WTC11 (cell line): ENCODE data around the gene TTYH1. TPM values are rescaled to one million over a fixed set of nuclear protein-coding genes. Genes with fewer than 3 reads are reported as not detected.
A peak's percentile ranks its signal among the peaks of the same experiment; 100 is the strongest.

Source experiments
- ATAC-seq: fragments of 200-7000 bp; cut with Tn5 transposase; 2 replicates; pipeline ENCODE4 v1.10.0; 2021; ENCODE audit warnings: mild to moderate bottlenecking, moderate library complexity
- CTCF ChIA-PET: fragments of 300-600 bp; sonication (Branson Sonifier 250); formaldehyde crosslinking; loops from one replicate; lab custom pipeline; 2021; ENCODE audit warnings: antibody characterized with exemption; lab: Charles Lee
- POLR2A ChIA-PET: fragments of 350-600 bp; sonication (Branson Sonifier 250); formaldehyde crosslinking; loops from one replicate; lab custom pipeline; 2021; ENCODE audit warnings: antibody characterized with exemption; lab: Charles Lee
- DNase-seq: peaks from one replicate; pipeline ENCODE4 v3.0.0; 2021; ENCODE audit warnings: low spot score
- H3K27ac Mint-ChIP-seq: 2 replicates; pipeline ENCODE4 v1.8.0; 2021; ENCODE audit warnings: mixed read lengths
- H3K27me3 Mint-ChIP-seq: 2 replicates; pipeline ENCODE4 v1.8.0; 2021; ENCODE audit warnings: low read depth, mild to moderate bottlenecking, moderate library complexity, mixed read lengths
- H3K36me3 Mint-ChIP-seq: 2 replicates; pipeline ENCODE4 v1.8.0; 2021; ENCODE audit warnings: mixed read lengths
- H3K4me1 Mint-ChIP-seq: 2 replicates; pipeline ENCODE4 v1.8.0; 2022; ENCODE audit warnings: mixed read lengths
- H3K4me3 Mint-ChIP-seq: 2 replicates; pipeline ENCODE4 v1.8.0; 2021; ENCODE audit warnings: mild to moderate bottlenecking, moderate library complexity, mixed read lengths
- H3K9me3 Mint-ChIP-seq: 2 replicates; pipeline ENCODE4 v1.8.0; 2021; ENCODE audit warnings: mixed read lengths
- ESRRA ChIP-seq: sonication (generic); formaldehyde crosslinking; IDR thresholded peaks from 2 replicates; pipeline ENCODE4 v1.8.1; 2022; ENCODE audit warnings: mild to moderate bottlenecking, missing genetic modification reagents, borderline replicate concordance
- FOXJ3 ChIP-seq: sonication (generic); formaldehyde crosslinking; IDR thresholded peaks from 2 replicates; pipeline ENCODE4 v1.9.0; 2021; ENCODE audit warnings: missing genetic modification reagents, mild to moderate bottlenecking, borderline replicate concordance
- FOXK1 ChIP-seq: sonication (generic); formaldehyde crosslinking; IDR thresholded peaks from 2 replicates; pipeline ENCODE4 v1.8.0; 2022; ENCODE audit warnings: mild to moderate bottlenecking, moderate library complexity, missing genetic modification reagents
- HMGXB4 ChIP-seq: sonication (generic); formaldehyde crosslinking; IDR thresholded peaks from 2 replicates; pipeline ENCODE4 v1.8.1; 2023; ENCODE audit warnings: mild to moderate bottlenecking, moderate library complexity, missing genetic modification reagents
- KAT7 ChIP-seq: sonication (generic); formaldehyde crosslinking; IDR thresholded peaks from 2 replicates; pipeline ENCODE4 v1.8.1; 2023; ENCODE audit warnings: missing genetic modification reagents, mild to moderate bottlenecking, borderline replicate concordance
- MLX ChIP-seq: sonication (generic); formaldehyde crosslinking; IDR thresholded peaks from 2 replicates; pipeline ENCODE4 v1.8.1; 2023; ENCODE audit warnings: mild to moderate bottlenecking, missing genetic modification reagents, moderate library complexity
- NFE2L1 ChIP-seq: sonication (generic); formaldehyde crosslinking; IDR thresholded peaks from 2 replicates; pipeline ENCODE4 v1.8.1; 2023; ENCODE audit warnings: missing genetic modification reagents
- SMAD3 ChIP-seq: sonication (generic); formaldehyde crosslinking; IDR thresholded peaks from 2 replicates; pipeline ENCODE4 v1.8.0; 2022; ENCODE audit warnings: missing genetic modification reagents, mild to moderate bottlenecking, borderline replicate concordance
- USF1 ChIP-seq: sonication (generic); formaldehyde crosslinking; IDR thresholded peaks from 2 replicates; pipeline ENCODE4 v1.8.0; 2022; ENCODE audit warnings: mild to moderate bottlenecking, missing genetic modification reagents
- ZNF317 ChIP-seq: sonication (generic); formaldehyde crosslinking; IDR thresholded peaks from 2 replicates; pipeline ENCODE4 v1.8.1; 2023; ENCODE audit warnings: low read depth, mild to moderate bottlenecking, moderate library complexity, missing genetic modification reagents, borderline replicate concordance
- ZNF671 ChIP-seq: fragments of 250-450 bp; sonication (Bioruptor Pico); IDR thresholded peaks from 2 replicates; pipeline ENCODE4 v1.8.0; 2021; ENCODE audit warnings: mild to moderate bottlenecking
- total RNA-seq: library from RNA; stranded (reverse); gene quantifications from 3 replicates; pipeline ENCODE4 v1.2.3, GENCODE V29; 2021
- TF ChIP-seq, protein P1 (sequence below): fragments of 250-450 bp; sonication (Bioruptor Pico); IDR thresholded peaks from 2 replicates; pipeline ENCODE4 v1.9.0; 2021; ENCODE audit warnings: moderate library complexity, mild to moderate bottlenecking, inconsistent platforms, borderline replicate concordance
- TF ChIP-seq, protein P2 (sequence below): sonication (generic); formaldehyde crosslinking; IDR thresholded peaks from 2 replicates; pipeline ENCODE4 v1.8.1; 2022; ENCODE audit warnings: missing genetic modification reagents, borderline replicate concordance
- TF ChIP-seq, protein P3 (sequence below): sonication (generic); formaldehyde crosslinking; IDR thresholded peaks from 2 replicates; pipeline ENCODE4 v1.8.1; 2023; ENCODE audit warnings: mild to moderate bottlenecking, missing genetic modification reagents
- TF ChIP-seq, protein P4 (sequence below): fragments of 250-450 bp; sonication (Bioruptor Pico); IDR thresholded peaks from 2 replicates; pipeline ENCODE4 v1.9.0; 2021; ENCODE audit warnings: mild to moderate bottlenecking
- TF ChIP-seq, protein P5 (sequence below): sonication (generic); formaldehyde crosslinking; IDR thresholded peaks from 2 replicates; pipeline ENCODE4 v1.8.0; 2022; ENCODE audit warnings: missing genetic modification reagents
- TF ChIP-seq, protein P6 (sequence below): sonication (generic); formaldehyde crosslinking; IDR thresholded peaks from 2 replicates; pipeline ENCODE4 v1.8.1; 2022; ENCODE audit warnings: mild to moderate bottlenecking, moderate library complexity, missing genetic modification reagents

TTYH1 gene
- total RNA-seq, 1 experiment from 2014 or later: 37.1 TPM

GRCh38 chr19:54439174-54439851 lies 24.0 kb downstream of the TTYH1 start:
- peak; percentile 85 for ATAC-seq
- Mint-ChIP-seq H3K9me3 (no peaks in the 10 kb centered on the region), H3K4me3 (no peak overlapping the region), H3K36me3 (peaks cover 15% of the 10 kb centered on the region), H3K27me3 (peaks cover 7% of the 10 kb centered on the region), H3K4me1 (peaks cover 27% of the 10 kb centered on the region), H3K27ac (peak overlapping the region; percentile 49; the same call in 1 of the 2 replicates)
- DNase-seq: peak; percentile 79
- TF ChIP-seq KAT7 (CRISPR knock-in tag) (no peak), SMAD3 (CRISPR knock-in tag) (no peak), MLX (no peak), ZNF317 (CRISPR knock-in tag) (no peak), FOXK1 (CRISPR knock-in tag) (no peak), ZNF671 (CRISPR knock-in tag) (no peak), HMGXB4 (CRISPR knock-in tag) (no peak), NFE2L1 (CRISPR knock-in tag) (no peak), USF1 (CRISPR knock-in tag) (no peak), FOXJ3 (CRISPR knock-in tag) (no peak), ESRRA (no peak)
- TF ChIP-seq, protein P1, sequence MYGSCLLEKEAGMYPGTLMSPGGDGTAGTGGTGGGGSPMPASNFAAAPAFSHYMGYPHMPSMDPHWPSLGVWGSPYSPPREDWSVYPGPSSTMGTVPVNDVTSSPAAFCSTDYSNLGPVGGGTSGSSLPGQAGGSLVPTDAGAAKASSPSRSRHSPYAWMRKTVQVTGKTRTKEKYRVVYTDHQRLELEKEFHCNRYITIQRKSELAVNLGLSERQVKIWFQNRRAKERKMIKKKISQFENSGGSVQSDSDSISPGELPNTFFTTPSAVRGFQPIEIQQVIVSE: no peak
- TF ChIP-seq, protein P2, sequence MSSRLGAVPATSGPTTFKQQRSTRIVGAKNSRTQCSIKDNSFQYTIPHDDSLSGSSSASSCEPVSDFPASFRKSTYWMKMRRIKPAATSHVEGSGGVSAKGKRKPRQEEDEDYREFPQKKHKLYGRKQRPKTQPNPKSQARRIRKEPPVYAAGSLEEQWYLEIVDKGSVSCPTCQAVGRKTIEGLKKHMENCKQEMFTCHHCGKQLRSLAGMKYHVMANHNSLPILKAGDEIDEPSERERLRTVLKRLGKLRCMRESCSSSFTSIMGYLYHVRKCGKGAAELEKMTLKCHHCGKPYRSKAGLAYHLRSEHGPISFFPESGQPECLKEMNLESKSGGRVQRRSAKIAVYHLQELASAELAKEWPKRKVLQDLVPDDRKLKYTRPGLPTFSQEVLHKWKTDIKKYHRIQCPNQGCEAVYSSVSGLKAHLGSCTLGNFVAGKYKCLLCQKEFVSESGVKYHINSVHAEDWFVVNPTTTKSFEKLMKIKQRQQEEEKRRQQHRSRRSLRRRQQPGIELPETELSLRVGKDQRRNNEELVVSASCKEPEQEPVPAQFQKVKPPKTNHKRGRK (CRISPR knock-in tag): no peak
- TF ChIP-seq, protein P3, sequence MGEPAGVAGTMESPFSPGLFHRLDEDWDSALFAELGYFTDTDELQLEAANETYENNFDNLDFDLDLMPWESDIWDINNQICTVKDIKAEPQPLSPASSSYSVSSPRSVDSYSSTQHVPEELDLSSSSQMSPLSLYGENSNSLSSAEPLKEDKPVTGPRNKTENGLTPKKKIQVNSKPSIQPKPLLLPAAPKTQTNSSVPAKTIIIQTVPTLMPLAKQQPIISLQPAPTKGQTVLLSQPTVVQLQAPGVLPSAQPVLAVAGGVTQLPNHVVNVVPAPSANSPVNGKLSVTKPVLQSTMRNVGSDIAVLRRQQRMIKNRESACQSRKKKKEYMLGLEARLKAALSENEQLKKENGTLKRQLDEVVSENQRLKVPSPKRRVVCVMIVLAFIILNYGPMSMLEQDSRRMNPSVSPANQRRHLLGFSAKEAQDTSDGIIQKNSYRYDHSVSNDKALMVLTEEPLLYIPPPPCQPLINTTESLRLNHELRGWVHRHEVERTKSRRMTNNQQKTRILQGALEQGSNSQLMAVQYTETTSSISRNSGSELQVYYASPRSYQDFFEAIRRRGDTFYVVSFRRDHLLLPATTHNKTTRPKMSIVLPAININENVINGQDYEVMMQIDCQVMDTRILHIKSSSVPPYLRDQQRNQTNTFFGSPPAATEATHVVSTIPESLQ (CRISPR knock-in tag): no peak
- TF ChIP-seq, protein P4, sequence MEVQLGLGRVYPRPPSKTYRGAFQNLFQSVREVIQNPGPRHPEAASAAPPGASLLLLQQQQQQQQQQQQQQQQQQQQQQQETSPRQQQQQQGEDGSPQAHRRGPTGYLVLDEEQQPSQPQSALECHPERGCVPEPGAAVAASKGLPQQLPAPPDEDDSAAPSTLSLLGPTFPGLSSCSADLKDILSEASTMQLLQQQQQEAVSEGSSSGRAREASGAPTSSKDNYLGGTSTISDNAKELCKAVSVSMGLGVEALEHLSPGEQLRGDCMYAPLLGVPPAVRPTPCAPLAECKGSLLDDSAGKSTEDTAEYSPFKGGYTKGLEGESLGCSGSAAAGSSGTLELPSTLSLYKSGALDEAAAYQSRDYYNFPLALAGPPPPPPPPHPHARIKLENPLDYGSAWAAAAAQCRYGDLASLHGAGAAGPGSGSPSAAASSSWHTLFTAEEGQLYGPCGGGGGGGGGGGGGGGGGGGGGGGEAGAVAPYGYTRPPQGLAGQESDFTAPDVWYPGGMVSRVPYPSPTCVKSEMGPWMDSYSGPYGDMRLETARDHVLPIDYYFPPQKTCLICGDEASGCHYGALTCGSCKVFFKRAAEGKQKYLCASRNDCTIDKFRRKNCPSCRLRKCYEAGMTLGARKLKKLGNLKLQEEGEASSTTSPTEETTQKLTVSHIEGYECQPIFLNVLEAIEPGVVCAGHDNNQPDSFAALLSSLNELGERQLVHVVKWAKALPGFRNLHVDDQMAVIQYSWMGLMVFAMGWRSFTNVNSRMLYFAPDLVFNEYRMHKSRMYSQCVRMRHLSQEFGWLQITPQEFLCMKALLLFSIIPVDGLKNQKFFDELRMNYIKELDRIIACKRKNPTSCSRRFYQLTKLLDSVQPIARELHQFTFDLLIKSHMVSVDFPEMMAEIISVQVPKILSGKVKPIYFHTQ (CRISPR knock-in tag): no peak
- TF ChIP-seq, protein P5, sequence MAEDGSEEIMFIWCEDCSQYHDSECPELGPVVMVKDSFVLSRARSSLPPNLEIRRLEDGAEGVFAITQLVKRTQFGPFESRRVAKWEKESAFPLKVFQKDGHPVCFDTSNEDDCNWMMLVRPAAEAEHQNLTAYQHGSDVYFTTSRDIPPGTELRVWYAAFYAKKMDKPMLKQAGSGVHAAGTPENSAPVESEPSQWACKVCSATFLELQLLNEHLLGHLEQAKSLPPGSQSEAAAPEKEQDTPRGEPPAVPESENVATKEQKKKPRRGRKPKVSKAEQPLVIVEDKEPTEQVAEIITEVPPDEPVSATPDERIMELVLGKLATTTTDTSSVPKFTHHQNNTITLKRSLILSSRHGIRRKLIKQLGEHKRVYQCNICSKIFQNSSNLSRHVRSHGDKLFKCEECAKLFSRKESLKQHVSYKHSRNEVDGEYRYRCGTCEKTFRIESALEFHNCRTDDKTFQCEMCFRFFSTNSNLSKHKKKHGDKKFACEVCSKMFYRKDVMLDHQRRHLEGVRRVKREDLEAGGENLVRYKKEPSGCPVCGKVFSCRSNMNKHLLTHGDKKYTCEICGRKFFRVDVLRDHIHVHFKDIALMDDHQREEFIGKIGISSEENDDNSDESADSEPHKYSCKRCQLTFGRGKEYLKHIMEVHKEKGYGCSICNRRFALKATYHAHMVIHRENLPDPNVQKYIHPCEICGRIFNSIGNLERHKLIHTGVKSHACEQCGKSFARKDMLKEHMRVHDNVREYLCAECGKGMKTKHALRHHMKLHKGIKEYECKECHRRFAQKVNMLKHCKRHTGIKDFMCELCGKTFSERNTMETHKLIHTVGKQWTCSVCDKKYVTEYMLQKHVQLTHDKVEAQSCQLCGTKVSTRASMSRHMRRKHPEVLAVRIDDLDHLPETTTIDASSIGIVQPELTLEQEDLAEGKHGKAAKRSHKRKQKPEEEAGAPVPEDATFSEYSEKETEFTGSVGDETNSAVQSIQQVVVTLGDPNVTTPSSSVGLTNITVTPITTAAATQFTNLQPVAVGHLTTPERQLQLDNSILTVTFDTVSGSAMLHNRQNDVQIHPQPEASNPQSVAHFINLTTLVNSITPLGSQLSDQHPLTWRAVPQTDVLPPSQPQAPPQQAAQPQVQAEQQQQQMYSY: no peak
- TF ChIP-seq, protein P6, sequence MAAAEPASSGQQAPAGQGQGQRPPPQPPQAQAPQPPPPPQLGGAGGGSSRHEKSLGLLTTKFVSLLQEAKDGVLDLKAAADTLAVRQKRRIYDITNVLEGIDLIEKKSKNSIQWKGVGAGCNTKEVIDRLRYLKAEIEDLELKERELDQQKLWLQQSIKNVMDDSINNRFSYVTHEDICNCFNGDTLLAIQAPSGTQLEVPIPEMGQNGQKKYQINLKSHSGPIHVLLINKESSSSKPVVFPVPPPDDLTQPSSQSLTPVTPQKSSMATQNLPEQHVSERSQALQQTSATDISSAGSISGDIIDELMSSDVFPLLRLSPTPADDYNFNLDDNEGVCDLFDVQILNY (CRISPR knock-in tag): no peak
- TF ChIP-seq, all 79 proteins: peak for 0
- POLR2A ChIA-PET: interaction anchor here (0.7 to 0.9 kb wide), 2 partner anchors 9 kb away, joined by 3 read pairs; no protein-coding TSS in a partner anchor
- CTCF ChIA-PET: interaction anchor here (0.6 to 6.2 kb wide), 27 partner anchors 9 to 1379 kb away, joined by 3 to 61 read pairs (median 5); partner anchors contain the start of genes CDC42EP5, LENG8, LENG9 and PPP1R12C
